Caco-2 (cell line): Measurements from ENCODE around the gene TMEM129. TPM values are rescaled to one million over a fixed set of nuclear protein-coding genes. Genes with fewer than 3 reads are reported as not detected.

Source experiments
- BruUV-seq: library from RNA; stranded (reverse); fragments of 400-500 nt; replicated peaks from 2 replicates; lab custom pipeline; 2021; lab: Mats Ljungman, UMichigan
- CTCF ChIA-PET: fragments of 300-600 bp; sonication (Branson Sonifier 250); formaldehyde crosslinking; loops from one replicate; lab custom pipeline; 2022; ENCODE audit warnings: antibody characterized with exemption; lab: Charles Lee
- POLR2A ChIA-PET: fragments of 300-600 bp; sonication (Branson Sonifier 250); formaldehyde crosslinking; loops from one replicate; lab custom pipeline; 2022; ENCODE audit warnings: antibody characterized with exemption; lab: Charles Lee
- DNase-seq, 2 experiments: peaks; one replicate each; pipeline versions ENCODE4 v3.0.0 to v3.0.0-alpha.2; 2020 to 2022
- H3K27me3 ChIP-seq: replicated peaks from 2 replicates; pipeline ENCODE4 v1.6.0; 2011; ENCODE audit warnings: low read length; ENCODE audit not compliant: control insufficient read depth, insufficient read depth
- H3K36me3 ChIP-seq: 2 replicates; pipeline ENCODE4 v1.5.1; 2011; ENCODE audit warnings: low read length; ENCODE audit not compliant: control insufficient read depth, insufficient read depth
- H3K4me1 ChIP-seq: fragments of 250-450 bp; sonication (Bioruptor Pico); 2 replicates; pipeline ENCODE4 v1.5.1; 2020; ENCODE audit warnings: mild to moderate bottlenecking
- H3K4me3 ChIP-seq: 2 replicates; pipeline ENCODE4 v1.5.1; 2011; ENCODE audit warnings: low read depth, mild to moderate bottlenecking, control low read depth, low read length
- H3K9me3 ChIP-seq: fragments of 250-450 bp; sonication (Bioruptor Pico); 2 replicates; pipeline ENCODE4 v1.5.1; 2020; ENCODE audit warnings: mild to moderate bottlenecking, moderate library complexity
- H3K27ac Mint-ChIP-seq: one replicate; pipeline ENCODE4 v1.8.0; 2022; ENCODE audit warnings: mixed read lengths; ENCODE audit not compliant: unreplicated experiment
- H3K27me3 Mint-ChIP-seq: one replicate; pipeline ENCODE4 v1.8.0; 2022; ENCODE audit warnings: mixed read lengths; ENCODE audit not compliant: insufficient read depth, unreplicated experiment
- H3K36me3 Mint-ChIP-seq: one replicate; pipeline ENCODE4 v1.8.0; 2022; ENCODE audit warnings: mild to moderate bottlenecking, mixed read lengths; ENCODE audit not compliant: insufficient read depth, unreplicated experiment
- H3K4me1 Mint-ChIP-seq: one replicate; pipeline ENCODE4 v1.8.0; 2022; ENCODE audit warnings: low read depth, mixed read lengths; ENCODE audit not compliant: unreplicated experiment
- H3K4me3 Mint-ChIP-seq: one replicate; pipeline ENCODE4 v1.8.0; 2022; ENCODE audit warnings: mild to moderate bottlenecking, moderate library complexity, mixed read lengths; ENCODE audit not compliant: unreplicated experiment
- H3K9me3 Mint-ChIP-seq: one replicate; pipeline ENCODE4 v1.8.0; 2022; ENCODE audit warnings: mixed read lengths; ENCODE audit not compliant: unreplicated experiment
- intact Hi-C: fragments of 100-400 bp; cut with micrococcal nuclease; formaldehyde crosslinking; loops from one replicate; pipeline ENCODE4 v1.10.0; 2022; ENCODE audit not compliant: unreplicated experiment
- total RNA-seq: library from RNA; stranded (reverse); gene quantifications from 2 replicates; pipeline ENCODE4 v1.2.3, GENCODE V29; 2022
- TF ChIP-seq, protein P1 (sequence below), 2 experiments: fragments of 200-600 bp in 1 of 2; IDR thresholded peaks; 1 replicate in 1 of 2; 2 replicates in 1 of 2; pipeline versions ENCODE4 v1.5.1 to v1.8.0; 2011 to 2022; ENCODE audit warnings: antibody characterized with exemption in 1 of 2, control low read depth in 1 of 2, inconsistent platforms in 1 of 2, low read depth in 1 of 2, low read length in 1 of 2, mild to moderate bottlenecking in 1 of 2, moderate library complexity in 1 of 2; ENCODE audit not compliant: insufficient read depth in 1 of 2, severe bottlenecking in 1 of 2, unreplicated experiment in 1 of 2

The TMEM129 gene
- total RNA-seq, 1 experiment from 2014 or later = 39.0 TPM

GRCh38 chr4:1668488-1668840 is 52.7 kb downstream of the TMEM129 start:
- Histone ChIP-seq H3K27me3 (no peaks in the 10 kb centered on the region), H3K4me1 (peaks cover 11% of the 10 kb centered on the region), H3K9me3 (no peaks in the 10 kb centered on the region), H3K36me3 (no peaks in the 10 kb centered on the region), H3K4me3 (no peak overlapping the region)
- H3K36me3 Mint-ChIP-seq = no peaks in the 10 kb centered on the region
- ChIA-PET POLR2A (no interaction called here), CTCF (no interaction called here)
- H3K9me3 Mint-ChIP-seq = no peaks in the 10 kb centered on the region
- TF ChIP-seq, protein P1, sequence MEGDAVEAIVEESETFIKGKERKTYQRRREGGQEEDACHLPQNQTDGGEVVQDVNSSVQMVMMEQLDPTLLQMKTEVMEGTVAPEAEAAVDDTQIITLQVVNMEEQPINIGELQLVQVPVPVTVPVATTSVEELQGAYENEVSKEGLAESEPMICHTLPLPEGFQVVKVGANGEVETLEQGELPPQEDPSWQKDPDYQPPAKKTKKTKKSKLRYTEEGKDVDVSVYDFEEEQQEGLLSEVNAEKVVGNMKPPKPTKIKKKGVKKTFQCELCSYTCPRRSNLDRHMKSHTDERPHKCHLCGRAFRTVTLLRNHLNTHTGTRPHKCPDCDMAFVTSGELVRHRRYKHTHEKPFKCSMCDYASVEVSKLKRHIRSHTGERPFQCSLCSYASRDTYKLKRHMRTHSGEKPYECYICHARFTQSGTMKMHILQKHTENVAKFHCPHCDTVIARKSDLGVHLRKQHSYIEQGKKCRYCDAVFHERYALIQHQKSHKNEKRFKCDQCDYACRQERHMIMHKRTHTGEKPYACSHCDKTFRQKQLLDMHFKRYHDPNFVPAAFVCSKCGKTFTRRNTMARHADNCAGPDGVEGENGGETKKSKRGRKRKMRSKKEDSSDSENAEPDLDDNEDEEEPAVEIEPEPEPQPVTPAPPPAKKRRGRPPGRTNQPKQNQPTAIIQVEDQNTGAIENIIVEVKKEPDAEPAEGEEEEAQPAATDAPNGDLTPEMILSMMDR (IDR thresholded peaks at IDR 0.05; ENCODE audit: insufficient read depth in 1 of 2, low read depth in 1 of 2, low read length in 1 of 2, severe bottlenecking in 1 of 2, unreplicated experiment in 1 of 2) = no peak
- BruUV-seq = no TSS peak
- H3K4me3 Mint-ChIP-seq = no peak overlapping the region
- H3K27me3 Mint-ChIP-seq = no peaks in the 10 kb centered on the region
- intact Hi-C loops = no loop called here
- no peak for DNase-seq
- no peak overlapping the region for H3K27ac Mint-ChIP-seq
- no peaks in the 10 kb centered on the region for H3K4me1 Mint-ChIP-seq

- Histone ChIP-seq H3K27me3 (no peaks in the 10 kb centered on the region), H3K36me3 (no peaks in the 10 kb centered on the region), H3K4me3 (no peak overlapping the region), H3K4me1 (peaks cover 11% of the 10 kb centered on the region), H3K9me3 (no peaks in the 10 kb centered on the region)
- no peaks in the 10 kb centered on the region for H3K4me1 Mint-ChIP-seq
- no peak overlapping the region for H3K27ac Mint-ChIP-seq
- no peak for DNase-seq
- no peaks in the 10 kb centered on the region for H3K9me3 Mint-ChIP-seq
- no peaks in the 10 kb centered on the region for H3K27me3 Mint-ChIP-seq
- TF ChIP-seq, protein P1 (IDR thresholded peaks at IDR 0.05; ENCODE audit: insufficient read depth in 1 of 2, low read depth in 1 of 2, low read length in 1 of 2, severe bottlenecking in 1 of 2, unreplicated experiment in 1 of 2) = no peak
- H3K36me3 Mint-ChIP-seq = no peaks in the 10 kb centered on the region
- intact Hi-C loops = no loop called here
- H3K4me3 Mint-ChIP-seq = no peak overlapping the region
- POLR2A ChIA-PET = no interaction called here
- no TSS peak for BruUV-seq
- CTCF ChIA-PET = no interaction called here
Observed at GRCh38 chr4:1667273-1667672, 53.9 kb downstream of the TMEM129 start.

- Mint-ChIP-seq H3K4me3 (no peak overlapping the region), H3K36me3 (no peaks in the 10 kb centered on the region), H3K9me3 (no peaks in the 10 kb centered on the region), H3K27me3 (no peaks in the 10 kb centered on the region), H3K27ac (no peak overlapping the region), H3K4me1 (no peaks in the 10 kb centered on the region)
- DNase-seq = no peak
- TF ChIP-seq, protein P1 (IDR thresholded peaks at IDR 0.05; ENCODE audit: insufficient read depth in 1 of 2, low read depth in 1 of 2, low read length in 1 of 2, severe bottlenecking in 1 of 2, unreplicated experiment in 1 of 2) = no peak
- H3K9me3 ChIP-seq = no peaks in the 10 kb centered on the region
- intact Hi-C loops = no loop called here
- POLR2A ChIA-PET = no interaction called here
- no peak overlapping the region for H3K4me3 ChIP-seq
- peaks cover 11% of the 10 kb centered on the region for H3K4me1 ChIP-seq
- no peaks in the 10 kb centered on the region for H3K36me3 ChIP-seq
- H3K27me3 ChIP-seq = no peaks in the 10 kb centered on the region
- no TSS peak for BruUV-seq
- CTCF ChIA-PET = interaction anchor here (0.7 kb wide), 1 partner anchor 803 kb away, joined by 4 read pairs; the partner anchor contains the start of gene RNF4
Observed at GRCh38 chr4:1666391-1666790, 54.7 kb downstream of the TMEM129 start.

Other genes starting within 250 kb of the TMEM129 start
- 4.1 and 5.2 TPM in 2 replicates for gene FAM53A, start 37.0 kb downstream of the TMEM129 start, total RNA-seq
- 113 and 116 TPM in 2 replicates for gene SLBP, start 9.0 kb downstream of the TMEM129 start, total RNA-seq
- 104 and 106 TPM in 2 replicates for gene TACC3, start 198 bp upstream of the TMEM129 start, total RNA-seq
- 112 and 132 TPM in 2 replicates for gene FGFR3, start 72.0 kb upstream of the TMEM129 start, total RNA-seq
- 63.9 and 68.9 TPM in 2 replicates for gene LETM1, start 134.8 kb upstream of the TMEM129 start, total RNA-seq
- gene NSD2, start 150.1 kb upstream of the TMEM129 start, total RNA-seq = 113 and 122 TPM in 2 replicates